CD4-positive, alpha-beta T cell (primary cell): ENCODE results near the gene RAD51B. TPM values are rescaled to one million over a fixed set of nuclear protein-coding genes. Genes with fewer than 3 reads are reported as not detected.

Experiments
- ATAC-seq: fragments of 200-7000 bp; cut with Tn5 transposase; one replicate; pipeline ENCODE4 v1.10.0; 2022; ENCODE audit warnings: mild to moderate bottlenecking; ENCODE audit not compliant: poor library complexity
- CTCF ChIA-PET: fragments of 350-600 bp; sonication (Branson Sonifier 250); formaldehyde crosslinking; loops from one replicate; lab custom pipeline; 2021; ENCODE audit warnings: antibody characterized with exemption, inconsistent platforms; lab: Charles Lee
- POLR2A ChIA-PET: fragments of 350-600 bp; sonication (Branson Sonifier 250); formaldehyde crosslinking; loops from one replicate; lab custom pipeline; 2021; ENCODE audit warnings: antibody characterized with exemption, inconsistent platforms; lab: Charles Lee
- DNase-seq, 14 experiments: peaks; one replicate each; pipeline ENCODE4 v3.0.0-alpha.2; 2013 to 2020; ENCODE audit warnings: mixed read lengths in 2 of 14
- H3K27ac ChIP-seq, 2 donors: one replicate each; pipeline versions ENCODE4 v1.5.1 to v1.7.0; 2013; ENCODE audit warnings: low read length in 2 of 2, low read depth in 1 of 2, mild to moderate bottlenecking in 1 of 2
- H3K27me3 ChIP-seq, 2 experiments: 1 replicate in 1 of 2; 2 replicates in 1 of 2; pipeline versions ENCODE4 v1.6.1 to v1.7.0; 2013; ENCODE audit warnings: low read length in 2 of 2, control low read depth in 1 of 2, mild to moderate bottlenecking in 1 of 2, moderate library complexity in 1 of 2; ENCODE audit not compliant: insufficient read depth in 2 of 2, control insufficient read depth in 1 of 2
- H3K36me3 ChIP-seq: one replicate; pipeline ENCODE4 v1.6.1; 2013; ENCODE audit warnings: low read length, control low read depth; ENCODE audit not compliant: insufficient read depth
- H3K4me1 ChIP-seq: one replicate; pipeline ENCODE4 v1.6.1; 2013; ENCODE audit warnings: low read length, control low read depth; ENCODE audit not compliant: insufficient read depth
- H3K4me3 ChIP-seq: one replicate; pipeline ENCODE4 v1.5.1; 2013; ENCODE audit warnings: mild to moderate bottlenecking, low read length, moderate library complexity
- H3K9me3 ChIP-seq, 2 experiments: 1 replicate in 1 of 2; 2 replicates in 1 of 2; pipeline versions ENCODE4 v1.6.1 to v1.7.0; 2013; ENCODE audit warnings: low read length in 2 of 2, mild to moderate bottlenecking in 2 of 2, control low read depth in 1 of 2, moderate library complexity in 1 of 2; ENCODE audit not compliant: control insufficient read depth in 1 of 2, insufficient read depth in 1 of 2
- H3K27ac Mint-ChIP-seq: one replicate; pipeline ENCODE4 v1.8.0; 2020; ENCODE audit warnings: mixed read lengths
- H3K27me3 Mint-ChIP-seq: one replicate; pipeline ENCODE4 v1.8.0; 2021; ENCODE audit warnings: mixed read lengths
- H3K36me3 Mint-ChIP-seq: one replicate; pipeline ENCODE4 v1.8.0; 2021; ENCODE audit warnings: low read depth, mixed read lengths
- H3K4me1 Mint-ChIP-seq: one replicate; pipeline ENCODE4 v1.8.0; 2021; ENCODE audit warnings: low read depth, mixed read lengths
- H3K4me3 Mint-ChIP-seq: one replicate; pipeline ENCODE4 v1.8.0; 2020; ENCODE audit warnings: mild to moderate bottlenecking, mixed read lengths
- H3K9me3 Mint-ChIP-seq: one replicate; pipeline ENCODE4 v1.8.0; 2020; ENCODE audit warnings: mixed read lengths
- intact Hi-C, 2 experiments: fragments of 100-400 bp; cut with DNase I in 1 of 2; cut with micrococcal nuclease in 1 of 2; formaldehyde crosslinking; loops; one replicate each; pipeline versions ENCODE4 v1.15.1 to v1.9.0; 2023 to 2025; cut with DNase I, micrococcal nuclease
- total RNA-seq, 174 experiments: library from RNA in 2 of 174; stranded (reverse) in 2 of 174; gene quantifications; one replicate each; pipeline ENCODE4 v1.2.3 and lab custom pipeline; 2021 to 2026
- TF ChIP-seq, protein P1 (sequence below): fragments of 200-600 bp; IDR thresholded peaks from one replicate; pipeline ENCODE4 v1.8.0; 2022; ENCODE audit warnings: antibody characterized with exemption, mild to moderate bottlenecking

The RAD51B gene
- total RNA-seq, 2 experiments from 2014 or later: 18.4 to 20.0 TPM

GRCh38 chr14:68766299-68767247 lies 947.0 kb downstream of the RAD51B start:
- Histone ChIP-seq H3K4me3 (no peak overlapping the region), H3K9me3 (no peaks in the 10 kb centered on the region), H3K4me1 (peaks cover 46% of the 10 kb centered on the region), H3K36me3 (no peaks in the 10 kb centered on the region), H3K27me3 (no peaks in the 10 kb centered on the region), H3K27ac (no peak overlapping the region)
- ChIA-PET POLR2A (interaction anchor here (0.6 kb wide), 1 partner anchor 126 kb away, joined by 3 read pairs; no protein-coding TSS in a partner anchor), CTCF (no interaction called here)
- ATAC-seq: no peak
- Mint-ChIP-seq H3K4me1 (peaks cover 42% of the 10 kb centered on the region), H3K4me3 (no peak overlapping the region), H3K27ac (no peak overlapping the region), H3K36me3 (no peaks in the 10 kb centered on the region), H3K27me3 (no peaks in the 10 kb centered on the region), H3K9me3 (no peaks in the 10 kb centered on the region)
- TF ChIP-seq, protein P1, sequence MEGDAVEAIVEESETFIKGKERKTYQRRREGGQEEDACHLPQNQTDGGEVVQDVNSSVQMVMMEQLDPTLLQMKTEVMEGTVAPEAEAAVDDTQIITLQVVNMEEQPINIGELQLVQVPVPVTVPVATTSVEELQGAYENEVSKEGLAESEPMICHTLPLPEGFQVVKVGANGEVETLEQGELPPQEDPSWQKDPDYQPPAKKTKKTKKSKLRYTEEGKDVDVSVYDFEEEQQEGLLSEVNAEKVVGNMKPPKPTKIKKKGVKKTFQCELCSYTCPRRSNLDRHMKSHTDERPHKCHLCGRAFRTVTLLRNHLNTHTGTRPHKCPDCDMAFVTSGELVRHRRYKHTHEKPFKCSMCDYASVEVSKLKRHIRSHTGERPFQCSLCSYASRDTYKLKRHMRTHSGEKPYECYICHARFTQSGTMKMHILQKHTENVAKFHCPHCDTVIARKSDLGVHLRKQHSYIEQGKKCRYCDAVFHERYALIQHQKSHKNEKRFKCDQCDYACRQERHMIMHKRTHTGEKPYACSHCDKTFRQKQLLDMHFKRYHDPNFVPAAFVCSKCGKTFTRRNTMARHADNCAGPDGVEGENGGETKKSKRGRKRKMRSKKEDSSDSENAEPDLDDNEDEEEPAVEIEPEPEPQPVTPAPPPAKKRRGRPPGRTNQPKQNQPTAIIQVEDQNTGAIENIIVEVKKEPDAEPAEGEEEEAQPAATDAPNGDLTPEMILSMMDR: no peak
- no peak for DNase-seq
- intact Hi-C loops: no loop called here

DNA sequence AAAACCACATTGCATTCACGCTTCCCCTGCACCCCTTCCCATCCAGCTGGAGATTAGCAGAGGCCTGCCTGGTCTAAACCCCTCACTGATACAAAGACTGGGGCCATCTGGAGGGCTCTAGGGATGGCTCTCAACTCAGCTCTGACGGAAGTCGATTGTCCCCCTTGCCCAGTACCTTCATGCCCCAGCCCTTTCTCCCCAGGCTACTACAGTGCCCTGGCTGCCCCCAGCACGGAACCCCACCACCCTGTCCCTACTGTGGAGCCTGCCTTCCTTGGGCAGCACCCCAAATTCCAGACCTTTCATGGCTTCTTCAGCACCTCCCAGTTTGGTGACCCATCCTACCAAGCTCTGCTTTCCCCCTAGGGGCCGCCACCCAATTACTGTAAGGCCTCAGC lies 947.7 kb downstream of the RAD51B start:
- Mint-ChIP-seq H3K27me3 (no peaks in the 10 kb centered on the region), H3K9me3 (no peaks in the 10 kb centered on the region), H3K36me3 (no peaks in the 10 kb centered on the region), H3K27ac (no peak overlapping the region), H3K4me3 (no peak overlapping the region), H3K4me1 (peaks cover 49% of the 10 kb centered on the region)
- ATAC-seq (no peak), DNase-seq (no peak)
- TF ChIP-seq, protein P1: no peak
- Histone ChIP-seq H3K9me3 (no peaks in the 10 kb centered on the region), H3K4me1 (peaks cover 52% of the 10 kb centered on the region), H3K4me3 (no peak overlapping the region), H3K27ac (no peak overlapping the region), H3K36me3 (no peaks in the 10 kb centered on the region), H3K27me3 (no peaks in the 10 kb centered on the region)
- intact Hi-C loops: no loop called here
- POLR2A ChIA-PET: interaction anchor here (0.6 kb wide), 1 partner anchor 126 kb away, joined by 3 read pairs; no protein-coding TSS in a partner anchor
- CTCF ChIA-PET: no interaction called here

- H3K4me1 Mint-ChIP-seq: peaks cover 58% of the 10 kb centered on the region
- no peaks in the 10 kb centered on the region for H3K36me3 ChIP-seq
- H3K9me3 Mint-ChIP-seq: no peaks in the 10 kb centered on the region
- TF ChIP-seq, protein P1: no peak
- H3K27ac Mint-ChIP-seq: no peak overlapping the region
- ChIA-PET CTCF (no interaction called here), POLR2A (no interaction called here)
- peaks cover 63% of the 10 kb centered on the region for H3K4me1 ChIP-seq
- DNase-seq (no peak), ATAC-seq (no peak)
- no peaks in the 10 kb centered on the region for H3K36me3 Mint-ChIP-seq
- intact Hi-C loops: no loop called here
- H3K27ac ChIP-seq: no peak overlapping the region
- no peaks in the 10 kb centered on the region for H3K27me3 Mint-ChIP-seq
- no peak overlapping the region for H3K4me3 Mint-ChIP-seq
- no peak overlapping the region for H3K4me3 ChIP-seq
- H3K9me3 ChIP-seq: no peaks in the 10 kb centered on the region
- H3K27me3 ChIP-seq: no peaks in the 10 kb centered on the region
These were observed 948.7 kb downstream of the RAD51B start for GRCh38 chr14:68768316-68768715.
